Mucosa of stomach (tissue), 1 donor: ENCODE results near the gene GPR143.

Experiments
- H3K27me3 ChIP-seq: one replicate; pipeline ENCODE4 v1.7.0; 2013; ENCODE audit warnings: mild to moderate bottlenecking, low read length; ENCODE audit not compliant: control insufficient read depth, insufficient read depth
- H3K36me3 ChIP-seq: one replicate; pipeline ENCODE4 v1.7.0; 2013; ENCODE audit warnings: low read length; ENCODE audit not compliant: control insufficient read depth, insufficient read depth
- H3K4me1 ChIP-seq: one replicate; pipeline ENCODE4 v1.7.0; 2013; ENCODE audit warnings: mild to moderate bottlenecking, low read length; ENCODE audit not compliant: control insufficient read depth, insufficient read depth
- H3K4me3 ChIP-seq: one replicate; pipeline ENCODE4 v1.7.0; 2013; ENCODE audit warnings: low read length
- H3K9ac ChIP-seq: one replicate; pipeline ENCODE4 v1.7.0; 2013; ENCODE audit warnings: mild to moderate bottlenecking, low read length, moderate library complexity
- H3K9me3 ChIP-seq: one replicate; pipeline ENCODE4 v1.7.0; 2013; ENCODE audit warnings: mild to moderate bottlenecking, low read length, moderate library complexity; ENCODE audit not compliant: control insufficient read depth
- donor health status: Pancreatic carcinoma.

Gene GPR143

DNA sequence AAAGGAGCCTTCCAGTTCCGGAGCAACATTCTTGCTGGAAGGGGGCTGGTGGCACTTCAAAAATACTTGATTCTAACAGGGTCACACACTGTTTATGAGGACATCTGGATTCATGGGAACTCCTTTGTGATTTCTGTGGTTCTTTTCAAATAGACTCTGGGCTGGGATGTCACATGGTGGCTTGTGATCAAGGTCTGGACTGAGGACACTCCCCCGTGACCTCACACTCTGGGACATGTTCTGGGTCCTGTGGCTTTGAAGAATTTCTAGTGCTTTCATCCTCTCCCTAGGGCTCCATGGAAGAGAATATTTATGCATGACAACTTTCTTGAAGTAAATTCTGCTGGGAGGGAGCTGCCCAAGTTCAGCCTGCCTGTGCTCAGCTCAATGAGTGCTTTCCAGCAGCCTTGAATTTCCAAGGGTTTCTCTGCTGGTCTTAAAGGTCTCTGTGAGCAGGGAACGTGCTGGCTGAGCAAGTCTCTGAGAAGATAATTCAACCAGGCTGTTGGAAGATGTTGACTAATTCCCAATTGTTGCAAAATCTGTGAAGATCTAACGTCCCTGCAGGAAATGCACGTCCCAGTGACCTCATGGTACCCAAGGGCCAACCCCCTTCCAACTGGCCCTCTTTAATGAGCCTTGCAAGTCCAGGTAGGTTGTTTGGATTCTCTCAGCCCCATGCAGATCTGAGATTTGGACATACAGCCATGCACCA, 36.3 kb downstream of the GPR143 start:
- no peak overlapping the region for H3K9ac ChIP-seq
- no peaks in the 10 kb centered on the region for H3K36me3 ChIP-seq
- H3K27me3 ChIP-seq = no peaks in the 10 kb centered on the region
- no peaks in the 10 kb centered on the region for H3K9me3 ChIP-seq
- no peaks in the 10 kb centered on the region for H3K4me1 ChIP-seq
- no peak overlapping the region for H3K4me3 ChIP-seq

DNA sequence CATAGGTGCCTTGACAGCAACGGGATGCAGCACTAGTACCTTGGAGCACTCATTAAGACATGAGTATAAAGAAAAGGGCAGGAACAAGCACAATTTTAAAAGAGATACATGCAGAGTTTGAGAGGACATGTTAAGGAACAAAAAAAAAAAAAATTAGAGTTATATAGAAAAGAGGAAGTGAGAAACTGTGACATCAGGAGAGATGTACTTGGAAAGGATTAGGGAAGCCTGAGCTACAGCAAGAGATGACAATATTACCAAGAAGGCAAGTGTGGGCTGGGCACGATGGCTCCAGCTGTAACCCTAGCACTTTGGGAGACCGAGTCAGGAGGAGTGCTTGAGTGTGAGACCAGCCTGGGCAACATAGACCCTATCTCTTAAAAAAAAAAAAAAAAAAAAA, 37.4 kb downstream of the GPR143 start:
- H3K9me3 ChIP-seq = no peaks in the 10 kb centered on the region
- no peaks in the 10 kb centered on the region for H3K4me1 ChIP-seq
- H3K4me3 ChIP-seq = no peak overlapping the region
- no peaks in the 10 kb centered on the region for H3K36me3 ChIP-seq
- H3K9ac ChIP-seq = no peak overlapping the region
- no peaks in the 10 kb centered on the region for H3K27me3 ChIP-seq

DNA sequence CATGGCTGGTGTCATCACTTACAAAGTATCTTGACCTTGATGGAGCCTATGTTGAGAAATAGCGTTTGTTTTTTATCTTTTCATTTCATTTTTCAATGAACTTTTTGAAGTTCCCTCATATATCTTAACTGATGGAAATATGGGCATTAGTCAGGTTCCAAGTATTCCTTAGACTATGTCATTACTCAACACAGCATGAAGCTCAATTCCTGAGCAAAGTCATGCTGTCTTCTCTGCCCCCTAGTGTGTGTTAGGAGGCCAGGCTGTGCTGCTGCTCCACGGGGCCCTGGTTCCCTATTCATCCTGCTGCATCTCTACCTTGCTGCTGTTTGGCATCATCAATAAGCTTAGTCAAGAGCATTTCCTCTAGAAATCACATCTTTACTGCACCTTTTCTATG, 40.9 kb downstream of the GPR143 start:
- H3K36me3 ChIP-seq = no peaks in the 10 kb centered on the region
- no peak overlapping the region for H3K4me3 ChIP-seq
- no peaks in the 10 kb centered on the region for H3K4me1 ChIP-seq
- no peaks in the 10 kb centered on the region for H3K27me3 ChIP-seq
- no peak overlapping the region for H3K9ac ChIP-seq
- no peaks in the 10 kb centered on the region for H3K9me3 ChIP-seq

DNA sequence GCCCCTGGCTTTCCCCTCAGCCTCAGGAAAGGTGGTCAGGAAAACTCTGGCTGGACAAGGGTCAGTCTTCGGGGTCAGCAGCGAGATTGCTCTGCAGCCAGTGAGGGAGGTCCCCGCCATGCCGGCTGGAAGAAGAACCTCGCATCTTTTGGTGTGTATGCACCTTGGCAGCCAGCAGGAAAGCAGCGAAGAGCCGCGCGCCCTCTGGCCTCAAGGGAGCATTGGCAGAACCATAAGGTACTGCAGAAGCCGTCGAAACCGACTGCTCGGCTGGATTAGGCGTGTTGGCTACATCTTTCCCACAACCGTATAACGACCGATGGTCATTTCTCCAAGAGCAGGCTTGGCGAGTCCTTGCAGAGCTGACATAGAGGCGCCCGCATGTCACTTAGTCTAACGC, 48.3 kb downstream of the GPR143 start:
- no peaks in the 10 kb centered on the region for H3K27me3 ChIP-seq
- no peak overlapping the region for H3K4me3 ChIP-seq
- no peaks in the 10 kb centered on the region for H3K36me3 ChIP-seq
- no peaks in the 10 kb centered on the region for H3K4me1 ChIP-seq
- H3K9ac ChIP-seq = no peak overlapping the region
- no peaks in the 10 kb centered on the region for H3K9me3 ChIP-seq

DNA sequence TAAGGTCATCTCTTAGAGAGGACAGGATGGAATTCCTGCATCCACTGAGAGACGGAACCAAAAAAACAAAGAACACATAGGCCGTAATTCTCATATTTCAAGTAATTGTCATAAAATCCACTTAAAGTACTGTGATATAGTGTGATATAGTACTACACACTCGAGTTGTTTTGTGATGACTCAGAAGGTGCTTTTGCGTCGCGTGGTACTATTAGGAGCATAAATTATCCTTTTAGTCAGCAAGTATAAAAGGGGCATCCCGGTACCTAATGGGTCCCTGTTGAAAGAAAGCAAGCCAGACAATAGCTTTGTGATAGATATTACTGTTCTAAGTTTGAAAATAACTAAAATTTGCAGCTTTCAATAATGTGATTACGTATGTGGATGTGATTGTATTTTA, 55.3 kb downstream of the GPR143 start:
- Histone ChIP-seq H3K4me3 (no peak overlapping the region), H3K36me3 (no peaks in the 10 kb centered on the region)

DNA sequence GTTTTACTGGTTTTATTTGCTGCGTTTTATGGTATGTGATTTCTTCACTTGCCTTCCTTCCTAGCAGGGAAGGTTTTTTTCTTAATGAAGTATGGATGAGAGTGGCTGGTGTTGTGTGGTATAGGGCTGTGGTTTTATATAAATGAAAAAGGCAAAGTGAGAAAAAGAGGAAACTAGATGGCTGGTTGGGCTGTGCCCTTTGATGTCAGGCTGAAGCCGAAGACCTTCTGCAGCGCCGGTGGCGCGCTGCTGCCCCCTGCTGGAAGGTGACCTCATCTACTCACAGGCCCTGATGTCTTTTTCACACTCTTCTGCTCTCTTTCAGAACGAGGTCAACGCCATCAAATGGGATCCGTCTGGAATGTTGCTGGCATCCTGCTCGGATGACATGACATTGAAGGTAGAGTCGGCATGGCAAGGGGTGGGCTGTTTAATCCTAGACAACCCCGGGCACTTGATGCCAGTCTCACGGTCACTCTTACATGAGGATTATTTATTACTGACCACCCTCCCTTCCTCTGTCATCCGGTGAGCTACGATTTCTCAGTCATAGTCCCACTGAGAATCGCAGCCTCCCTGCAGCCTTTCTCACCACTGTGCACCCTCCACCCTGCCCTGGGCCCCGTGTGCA, 56.6 kb downstream of the GPR143 start:
- Histone ChIP-seq H3K4me3 (no peak overlapping the region), H3K36me3 (no peaks in the 10 kb centered on the region), H3K9me3 (no peaks in the 10 kb centered on the region), H3K4me1 (no peaks in the 10 kb centered on the region), H3K9ac (no peak overlapping the region), H3K27me3 (no peaks in the 10 kb centered on the region)

More for the DNA sequence above, 55.3 kb downstream of the GPR143 start:
- no peaks in the 10 kb centered on the region for H3K9me3 ChIP-seq
- no peaks in the 10 kb centered on the region for H3K4me1 ChIP-seq
- H3K9ac ChIP-seq = no peak overlapping the region
- H3K27me3 ChIP-seq = no peaks in the 10 kb centered on the region

DNA sequence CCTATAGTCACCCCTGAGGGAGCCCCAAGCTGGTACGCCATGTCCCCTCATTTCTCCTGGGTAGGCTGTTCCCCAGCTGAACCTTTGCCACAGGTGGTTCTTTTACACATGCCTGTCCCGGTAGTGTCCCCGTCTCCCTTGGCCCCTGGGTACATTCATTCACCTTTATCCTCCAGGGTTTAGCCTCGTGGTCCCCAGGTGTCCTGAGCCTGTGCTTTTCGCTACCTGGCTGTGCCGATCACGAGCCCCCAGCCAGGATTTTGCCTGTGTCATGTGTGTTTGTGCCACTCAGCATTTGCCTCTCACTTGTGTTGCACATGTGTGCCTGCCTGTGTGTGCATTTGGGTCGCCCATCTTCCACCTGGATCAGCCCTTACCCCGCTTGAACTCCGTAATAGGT, 57.6 kb downstream of the GPR143 start:
- no peaks in the 10 kb centered on the region for H3K36me3 ChIP-seq
- no peak overlapping the region for H3K9ac ChIP-seq
- no peaks in the 10 kb centered on the region for H3K4me1 ChIP-seq
- no peak overlapping the region for H3K4me3 ChIP-seq
- H3K9me3 ChIP-seq = no peaks in the 10 kb centered on the region
- H3K27me3 ChIP-seq = no peaks in the 10 kb centered on the region

DNA sequence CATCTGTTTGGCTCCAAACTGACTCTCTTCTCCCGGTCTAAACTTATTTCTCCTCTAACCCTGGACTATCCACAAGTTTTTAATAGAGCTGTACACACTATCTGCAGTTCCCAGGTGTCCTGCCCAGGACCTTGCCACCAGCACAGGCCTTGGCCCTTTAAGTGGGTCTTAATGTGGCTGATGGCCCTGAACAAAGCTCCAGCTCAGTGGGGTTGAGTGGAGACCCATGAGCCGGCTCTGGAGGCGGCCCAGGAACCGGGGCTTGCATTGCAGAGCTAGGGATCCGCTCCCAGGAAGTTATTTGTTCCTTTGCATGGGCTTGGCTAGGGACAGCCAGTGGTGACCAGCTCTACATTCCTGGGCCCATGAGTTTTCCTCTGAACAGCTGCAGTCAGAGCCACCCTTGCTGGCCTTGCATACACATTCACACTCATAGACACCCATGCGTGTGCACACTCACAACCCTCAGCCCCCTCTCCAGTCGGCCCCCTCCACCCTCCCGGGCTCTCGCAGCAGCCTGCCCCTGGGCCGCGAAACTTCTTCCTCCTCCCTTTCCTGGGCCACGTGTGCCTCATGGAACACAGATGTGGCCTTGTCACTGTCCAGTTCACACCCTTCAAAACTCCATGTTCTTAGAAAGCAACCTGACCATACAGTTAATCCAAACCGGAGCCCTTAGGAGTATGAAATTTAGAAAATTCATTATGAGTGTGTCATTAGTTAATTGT, 58.2 kb downstream of the GPR143 start:
- no peaks in the 10 kb centered on the region for H3K27me3 ChIP-seq
- no peaks in the 10 kb centered on the region for H3K36me3 ChIP-seq
- H3K9me3 ChIP-seq = no peaks in the 10 kb centered on the region
- H3K4me3 ChIP-seq = no peak overlapping the region
- H3K9ac ChIP-seq = no peak overlapping the region
- H3K4me1 ChIP-seq = no peaks in the 10 kb centered on the region

DNA sequence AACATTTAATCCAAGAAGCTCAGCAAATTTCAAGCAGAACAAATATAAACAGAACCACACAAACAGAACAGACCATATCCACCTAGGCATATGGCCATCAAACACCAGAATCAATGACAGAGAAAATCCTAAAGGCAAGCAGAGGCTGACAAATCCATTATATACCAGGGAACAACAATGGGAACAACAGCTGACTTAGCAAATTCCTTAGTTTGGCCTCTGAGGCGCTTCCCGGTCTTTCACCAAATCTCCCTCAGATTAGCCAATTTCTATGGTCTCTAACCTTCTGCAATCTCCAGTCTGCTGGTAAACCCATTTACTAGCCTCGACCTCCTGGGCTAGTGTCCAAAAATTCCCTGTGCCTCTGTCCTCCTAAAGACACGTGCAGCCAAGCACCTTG, 59.2 kb downstream of the GPR143 start:
- Histone ChIP-seq H3K9ac (no peak overlapping the region), H3K36me3 (no peaks in the 10 kb centered on the region), H3K4me1 (no peaks in the 10 kb centered on the region), H3K9me3 (no peaks in the 10 kb centered on the region), H3K27me3 (no peaks in the 10 kb centered on the region), H3K4me3 (no peak overlapping the region)

DNA sequence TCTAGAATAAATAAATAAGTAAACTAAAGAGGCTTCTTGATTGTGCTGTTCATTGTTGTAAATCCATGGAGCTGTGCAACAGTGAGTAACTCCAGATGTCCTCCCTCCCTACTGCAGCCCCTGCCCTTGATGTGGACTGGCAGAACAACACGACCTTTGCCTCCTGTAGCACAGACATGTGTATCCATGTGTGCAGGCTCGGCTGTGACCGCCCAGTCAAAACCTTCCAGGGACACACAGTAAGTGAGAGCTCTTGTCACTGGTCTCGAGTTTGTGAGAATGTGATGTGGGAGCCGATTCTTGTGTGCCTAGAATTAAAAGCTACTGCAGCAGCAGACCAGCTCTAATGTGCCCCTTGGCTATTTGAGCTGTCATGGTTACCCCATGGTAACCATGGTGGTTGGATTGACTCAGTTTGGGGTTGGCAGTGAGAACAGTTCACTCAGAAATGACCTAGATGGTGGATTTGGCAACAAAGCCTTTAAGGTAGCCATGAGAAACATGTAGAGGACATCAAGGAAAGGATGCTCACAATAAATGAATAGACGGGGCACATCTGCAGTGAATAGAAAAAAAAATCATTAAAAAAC, 60.7 kb downstream of the GPR143 start:
- Histone ChIP-seq H3K36me3 (no peaks in the 10 kb centered on the region), H3K9me3 (no peaks in the 10 kb centered on the region), H3K4me3 (no peak overlapping the region), H3K27me3 (no peaks in the 10 kb centered on the region), H3K4me1 (no peaks in the 10 kb centered on the region), H3K9ac (no peak overlapping the region)

DNA sequence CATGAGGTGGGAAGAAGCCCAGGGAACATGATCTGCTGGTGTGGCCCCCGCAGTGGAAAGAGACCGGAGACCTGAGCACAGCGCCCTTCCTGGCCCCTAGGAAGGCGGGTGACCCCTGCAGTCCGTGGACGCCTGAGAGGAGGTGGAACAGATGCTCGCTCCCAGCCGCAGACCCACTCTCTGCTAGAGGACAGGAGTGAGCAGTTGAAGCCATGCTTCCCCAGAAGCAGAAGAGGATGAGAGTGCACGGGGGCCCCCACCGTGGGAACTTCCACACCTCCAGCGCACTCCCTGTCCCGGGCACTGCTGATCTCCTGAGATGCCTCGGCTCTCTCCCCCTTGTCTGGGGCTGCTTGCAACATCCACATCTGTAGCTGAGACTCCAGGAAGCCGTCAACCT, 62.2 kb downstream of the GPR143 start:
- H3K4me1 ChIP-seq = no peaks in the 10 kb centered on the region

DNA sequence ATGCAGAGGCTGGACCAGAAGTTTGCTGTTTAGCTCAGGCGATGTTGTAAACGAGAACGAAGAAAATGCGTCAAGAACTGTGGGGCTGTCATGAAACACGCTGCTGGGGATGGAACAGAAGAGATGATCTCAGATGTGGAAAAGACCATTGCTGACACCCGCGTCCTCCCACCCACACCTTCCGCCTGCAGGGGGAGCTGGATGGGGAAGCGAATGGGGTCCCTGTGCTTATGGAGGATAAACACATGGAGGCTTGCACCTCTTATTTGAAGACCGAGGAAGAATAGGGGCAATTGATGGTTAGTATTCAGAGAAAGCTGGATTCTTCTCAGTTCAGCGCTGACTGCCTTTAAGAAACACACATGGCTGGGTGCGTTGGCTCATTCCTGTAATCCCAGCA, 63.9 kb downstream of the GPR143 start:
- Histone ChIP-seq H3K9me3 (no peaks in the 10 kb centered on the region), H3K27me3 (no peaks in the 10 kb centered on the region), H3K4me3 (no peak overlapping the region), H3K9ac (no peak overlapping the region), H3K36me3 (no peaks in the 10 kb centered on the region), H3K4me1 (no peaks in the 10 kb centered on the region)

More for the DNA sequence above, 62.2 kb downstream of the GPR143 start:
- no peak overlapping the region for H3K4me3 ChIP-seq
- no peaks in the 10 kb centered on the region for H3K27me3 ChIP-seq
- H3K9ac ChIP-seq = no peak overlapping the region
- H3K9me3 ChIP-seq = no peaks in the 10 kb centered on the region
- H3K36me3 ChIP-seq = no peaks in the 10 kb centered on the region
